ENCODE data around the gene RELN. TPM values are rescaled to one million over a fixed set of nuclear protein-coding genes. Genes with fewer than 3 reads are reported as not detected.

Gene RELN
- total RNA-seq, 1 donor from 2014 or later = 7.1 TPM

DNA sequence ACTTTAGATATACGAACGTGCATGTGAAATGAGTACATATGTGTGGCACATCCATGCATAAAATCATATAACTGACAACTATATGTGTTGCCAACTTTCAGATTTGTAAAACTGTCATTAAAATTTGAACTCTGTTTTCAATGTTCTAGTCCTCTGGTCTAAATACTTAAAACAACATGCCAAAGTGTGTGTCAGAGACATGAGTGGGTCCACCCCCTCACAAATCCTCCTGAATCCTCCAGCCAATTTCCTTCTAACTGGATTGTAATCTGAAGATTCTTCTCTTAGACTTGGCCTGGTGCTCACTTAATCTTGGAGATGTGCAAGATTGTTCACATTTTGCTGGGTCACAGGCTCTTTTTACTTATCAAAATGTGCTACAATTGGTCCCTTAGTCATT is 184.1 kb downstream of the RELN start:
- TF ChIP-seq, protein P1, sequence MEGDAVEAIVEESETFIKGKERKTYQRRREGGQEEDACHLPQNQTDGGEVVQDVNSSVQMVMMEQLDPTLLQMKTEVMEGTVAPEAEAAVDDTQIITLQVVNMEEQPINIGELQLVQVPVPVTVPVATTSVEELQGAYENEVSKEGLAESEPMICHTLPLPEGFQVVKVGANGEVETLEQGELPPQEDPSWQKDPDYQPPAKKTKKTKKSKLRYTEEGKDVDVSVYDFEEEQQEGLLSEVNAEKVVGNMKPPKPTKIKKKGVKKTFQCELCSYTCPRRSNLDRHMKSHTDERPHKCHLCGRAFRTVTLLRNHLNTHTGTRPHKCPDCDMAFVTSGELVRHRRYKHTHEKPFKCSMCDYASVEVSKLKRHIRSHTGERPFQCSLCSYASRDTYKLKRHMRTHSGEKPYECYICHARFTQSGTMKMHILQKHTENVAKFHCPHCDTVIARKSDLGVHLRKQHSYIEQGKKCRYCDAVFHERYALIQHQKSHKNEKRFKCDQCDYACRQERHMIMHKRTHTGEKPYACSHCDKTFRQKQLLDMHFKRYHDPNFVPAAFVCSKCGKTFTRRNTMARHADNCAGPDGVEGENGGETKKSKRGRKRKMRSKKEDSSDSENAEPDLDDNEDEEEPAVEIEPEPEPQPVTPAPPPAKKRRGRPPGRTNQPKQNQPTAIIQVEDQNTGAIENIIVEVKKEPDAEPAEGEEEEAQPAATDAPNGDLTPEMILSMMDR (IDR thresholded peaks at IDR 0.05; ENCODE audit: insufficient read depth, low read length, poor library complexity, severe bottlenecking) = no peak

DNA sequence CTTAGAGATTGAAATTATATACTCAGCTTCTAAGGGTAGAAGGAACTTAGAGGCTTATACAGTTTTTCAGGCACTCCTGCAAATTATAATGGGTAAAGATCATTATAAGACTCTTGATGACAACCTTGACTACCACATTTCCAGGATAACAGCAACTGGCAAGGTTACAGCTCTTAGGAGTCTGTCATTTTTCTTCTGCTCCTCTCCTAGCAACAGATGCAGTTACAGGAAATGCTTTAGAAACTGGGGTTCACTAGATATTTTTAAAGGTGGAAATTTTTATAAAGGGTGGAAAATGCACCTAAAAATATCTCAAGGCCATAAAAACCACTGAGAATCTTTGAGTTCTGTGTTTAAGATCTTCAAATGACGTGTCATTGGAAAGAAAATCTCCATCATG is 185.8 kb downstream of the RELN start:
- DNase-seq (ENCODE audit: low read depth) = no peak
- H3K36me3 ChIP-seq (ENCODE audit: control insufficient read depth, insufficient read depth, low read length) = no peaks in the 10 kb centered on the region
- H3K4me3 ChIP-seq (ENCODE audit: low read depth, low read length) = no peak overlapping the region
- TF ChIP-seq, protein P1 (IDR thresholded peaks at IDR 0.05; ENCODE audit: insufficient read depth, low read length, poor library complexity, severe bottlenecking) = no peak
- no peaks in the 10 kb centered on the region for H3K27me3 ChIP-seq (ENCODE audit: control insufficient read depth, insufficient read depth, low read length)

More for the DNA sequence above, 184.1 kb downstream of the RELN start:
- no peak for DNase-seq (ENCODE audit: low read depth)
- no peak overlapping the region for H3K4me3 ChIP-seq (ENCODE audit: low read depth, low read length)
- H3K36me3 ChIP-seq (ENCODE audit: control insufficient read depth, insufficient read depth, low read length) = no peaks in the 10 kb centered on the region
- no peaks in the 10 kb centered on the region for H3K27me3 ChIP-seq (ENCODE audit: control insufficient read depth, insufficient read depth, low read length)

DNA sequence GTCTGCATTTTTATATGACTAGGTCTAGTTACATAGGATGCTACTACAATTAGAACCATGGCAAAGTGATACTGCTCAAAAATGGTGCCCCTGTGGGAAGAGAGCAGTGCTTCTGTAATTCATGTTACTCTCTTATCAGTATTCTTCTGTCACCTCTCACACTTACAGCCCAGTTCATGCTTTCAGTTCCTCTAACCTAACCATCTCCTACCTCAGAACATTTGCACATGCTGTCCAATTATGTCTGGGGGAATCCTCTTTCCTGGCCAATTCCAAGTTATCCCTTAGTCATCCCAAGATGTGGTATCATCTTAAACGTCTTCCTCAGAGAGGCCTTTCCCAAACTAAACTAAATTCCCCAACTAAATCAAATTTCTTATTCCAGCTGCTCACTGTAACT is 190.2 kb downstream of the RELN start:
- no peak overlapping the region for H3K4me3 ChIP-seq (ENCODE audit: low read depth, low read length)
- TF ChIP-seq, protein P1 (IDR thresholded peaks at IDR 0.05; ENCODE audit: insufficient read depth, low read length, poor library complexity, severe bottlenecking) = no peak
- no peak for DNase-seq (ENCODE audit: low read depth)
- no peaks in the 10 kb centered on the region for H3K27me3 ChIP-seq (ENCODE audit: control insufficient read depth, insufficient read depth, low read length)
- H3K36me3 ChIP-seq (ENCODE audit: control insufficient read depth, insufficient read depth, low read length) = no peaks in the 10 kb centered on the region

DNA sequence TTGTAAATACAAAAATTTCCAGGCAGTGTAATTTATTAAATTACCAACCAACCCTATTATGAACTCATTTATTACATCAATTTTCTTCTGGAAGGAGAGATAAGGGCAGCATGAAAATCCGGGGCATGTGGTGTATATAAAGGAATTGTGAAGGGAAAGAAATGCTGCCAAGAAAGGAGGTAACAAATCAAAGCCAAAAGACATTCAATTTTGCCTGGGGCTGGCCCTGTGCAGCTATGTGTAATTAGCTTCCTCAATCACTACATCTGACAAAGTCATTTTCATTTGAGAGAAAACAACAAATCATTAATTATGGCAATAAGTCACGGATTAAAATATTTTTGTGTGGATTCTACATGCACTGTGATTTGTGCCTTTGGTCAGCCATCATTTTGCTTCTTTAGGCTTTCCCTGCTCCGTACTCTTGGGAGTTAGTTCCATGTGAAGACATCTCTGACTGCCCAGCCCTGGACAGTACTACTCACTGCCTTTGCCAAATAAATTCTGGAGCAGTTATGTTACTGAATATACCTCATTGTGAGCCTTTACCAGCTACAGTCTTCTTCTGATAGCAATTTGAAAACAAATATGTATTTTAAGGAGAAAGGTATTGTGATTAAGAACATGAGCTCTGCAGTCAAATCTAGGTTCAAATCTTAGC is 191.7 kb downstream of the RELN start:
- TF ChIP-seq, protein P1 (IDR thresholded peaks at IDR 0.05; ENCODE audit: insufficient read depth, low read length, poor library complexity, severe bottlenecking) = no peak
- DNase-seq (ENCODE audit: low read depth) = no peak
- Histone ChIP-seq H3K4me3 (ENCODE audit: low read depth, low read length) (no peak overlapping the region), H3K27me3 (ENCODE audit: control insufficient read depth, insufficient read depth, low read length) (no peaks in the 10 kb centered on the region), H3K36me3 (ENCODE audit: control insufficient read depth, insufficient read depth, low read length) (no peaks in the 10 kb centered on the region)

DNA sequence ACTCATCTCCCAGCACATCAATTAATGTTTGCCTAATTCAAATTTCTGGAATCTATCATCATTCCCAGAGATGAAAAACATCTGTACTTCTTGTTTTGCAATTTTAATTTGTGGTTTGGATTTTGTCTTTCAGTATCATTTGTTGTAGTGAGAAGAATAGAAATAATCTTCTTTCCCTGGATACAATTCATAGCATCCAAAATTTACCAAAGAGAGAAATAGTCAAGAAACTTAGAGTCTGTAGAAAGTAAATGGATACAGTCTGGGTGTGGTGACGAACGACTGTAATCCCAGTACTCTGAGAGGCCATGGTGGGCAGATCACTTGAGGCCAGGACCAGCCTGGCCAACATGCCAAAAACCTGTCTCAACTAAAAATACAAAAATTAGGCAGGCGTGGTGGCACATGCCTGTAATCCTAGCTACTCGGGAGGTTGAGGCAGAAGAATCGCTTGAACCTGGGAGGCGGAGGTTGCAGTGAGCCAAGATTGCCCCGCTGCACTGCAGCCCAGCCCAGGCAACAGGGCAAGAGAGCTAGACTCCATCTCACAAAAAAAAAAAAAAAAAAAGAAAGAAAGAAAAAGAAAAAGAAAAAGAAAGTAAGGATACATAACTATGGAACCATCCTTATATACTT is 193.0 kb downstream of the RELN start:
- no peak for DNase-seq (ENCODE audit: low read depth)
- TF ChIP-seq, protein P1 (IDR thresholded peaks at IDR 0.05; ENCODE audit: insufficient read depth, low read length, poor library complexity, severe bottlenecking) = no peak

More for the DNA sequence above, 193.0 kb downstream of the RELN start:
- H3K27me3 ChIP-seq (ENCODE audit: control insufficient read depth, insufficient read depth, low read length) = no peaks in the 10 kb centered on the region
- no peak overlapping the region for H3K4me3 ChIP-seq (ENCODE audit: low read depth, low read length)
- no peaks in the 10 kb centered on the region for H3K36me3 ChIP-seq (ENCODE audit: control insufficient read depth, insufficient read depth, low read length)
